ENCODE measurements around the gene SCMH1. TPM values are rescaled to one million over a fixed set of nuclear protein-coding genes. Genes with fewer than 3 reads are reported as not detected.

Gene SCMH1
- total and polyA plus RNA-seq, 10 donors, result 8.6 to 40.5 (median 26.1) TPM

- Histone ChIP-seq H3K27me3 (replicated peaks in 1 of 7) (no peaks in the 10 kb centered on the region), H3K4me1 (peaks cover 0 to 24% (median 15%) of the 10 kb centered on the region in 6 donors), H3K9me3 (no peaks in the 10 kb centered on the region), H3K27ac (peak overlapping the region in 4 of 8 donors; percentile 50 to 83 (median 73)), H3K36me3 (peaks cover 0 to 60% (median 3%) of the 10 kb centered on the region in 6 donors), H3K4me3 (no peak overlapping the region)
- TF ChIP-seq CTCF (IDR thresholded peaks at IDR 0.05 in 8 of 11, conservative IDR thresholded peaks at IDR 0.05 in 3 of 11), result no peak
- TF ChIP-seq POLR2A (IDR thresholded peaks at IDR 0.05), result no peak
- no peak for TF ChIP-seq POLR2AphosphoS5 (IDR thresholded peaks at IDR 0.05)
- 53 to 91% (median 70%) methylated on average over 1 of the region's 1 CpG for WGBS, 5 donors
- intact Hi-C loops (cut with DNase I; ENCODE audit: low total_unique reads), result no loop called here
- no peak for DNase-seq
Measured at GRCh38 chr1:41110286-41110685, 131.8 kb downstream of the SCMH1 start.

DNA sequence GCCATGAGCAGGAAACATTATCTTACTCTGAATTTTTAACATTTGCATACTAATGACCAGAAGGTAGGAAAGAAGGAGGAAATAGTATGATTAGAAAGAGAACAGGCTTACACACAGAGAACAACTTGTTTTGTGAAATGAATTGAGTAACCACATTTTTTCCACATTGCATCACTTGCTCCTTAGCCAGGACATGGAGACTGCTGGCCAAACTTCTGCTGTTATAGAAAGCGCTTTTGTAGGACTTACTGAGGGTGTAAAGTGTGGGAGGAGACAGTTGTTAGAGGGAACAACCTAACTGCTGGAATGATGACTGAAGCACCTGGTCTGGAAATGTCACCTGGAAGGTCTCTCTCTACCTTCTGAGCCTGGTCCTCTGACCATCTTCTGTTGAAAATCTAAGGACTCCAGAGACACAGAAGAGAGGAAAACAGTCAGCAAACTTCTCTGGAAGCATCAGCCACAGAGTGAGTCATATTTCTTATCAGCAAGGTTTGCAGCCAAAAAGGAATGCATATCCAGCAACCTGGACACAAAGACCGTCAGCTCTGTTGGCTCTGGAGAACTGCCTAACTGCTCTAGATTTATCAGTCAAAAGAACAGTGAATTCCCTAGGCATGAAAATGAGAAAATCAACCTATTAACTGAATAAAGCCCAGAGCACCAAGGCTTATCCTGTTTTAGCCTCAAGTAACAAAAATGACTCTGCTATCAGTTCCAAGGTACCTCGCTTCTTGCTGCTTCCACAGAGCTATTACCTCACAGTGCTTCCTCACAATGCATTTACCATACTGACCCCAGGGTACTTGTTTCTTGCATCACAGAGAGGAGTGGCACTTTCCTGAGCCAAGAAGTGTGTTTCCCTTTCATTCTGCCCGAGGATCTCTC, 132.6 kb downstream of the SCMH1 start:
- no peak for DNase-seq
- intact Hi-C loops (cut with DNase I; ENCODE audit: low total_unique reads), result no loop called here
- TF ChIP-seq POLR2A (IDR thresholded peaks at IDR 0.05), result no peak
- TF ChIP-seq POLR2AphosphoS5 (IDR thresholded peaks at IDR 0.05), result peak in 1 of 3 donors; percentile 20
- TF ChIP-seq CTCF (IDR thresholded peaks at IDR 0.05 in 8 of 11, conservative IDR thresholded peaks at IDR 0.05 in 3 of 11), result no peak
- WGBS, 5 donors, result 35 to 71% (median 46%) methylated on average over 4 of the region's 4 CpGs
- H3K27me3 ChIP-seq (replicated peaks in 1 of 7), result no peaks in the 10 kb centered on the region
- H3K27ac ChIP-seq, result peak overlapping the region in 7 of 8 donors; percentile 2 to 83 (median 54)
- H3K9me3 ChIP-seq, result no peaks in the 10 kb centered on the region
- H3K4me1 ChIP-seq, result peaks cover 0 to 29% (median 15%) of the 10 kb centered on the region in 6 donors
- H3K36me3 ChIP-seq, result peaks cover 0 to 52% (median 3%) of the 10 kb centered on the region in 6 donors
- H3K4me3 ChIP-seq, result no peak overlapping the region

- peaks cover 0 to 45% (median 3%) of the 10 kb centered on the region in 6 donors for H3K36me3 ChIP-seq
- no peaks in the 10 kb centered on the region for H3K27me3 ChIP-seq (replicated peaks in 1 of 7)
- peaks cover 0 to 36% (median 18%) of the 10 kb centered on the region in 6 donors for H3K4me1 ChIP-seq
- peak overlapping the region in 7 of 8 donors; percentile 9 to 83 (median 54) for H3K27ac ChIP-seq
- TF ChIP-seq POLR2AphosphoS5 (IDR thresholded peaks at IDR 0.05) (no peak), POLR2A (IDR thresholded peaks at IDR 0.05) (no peak), CTCF (IDR thresholded peaks at IDR 0.05 in 8 of 11, conservative IDR thresholded peaks at IDR 0.05 in 3 of 11) (no peak)
- no peaks in the 10 kb centered on the region for H3K9me3 ChIP-seq
- intact Hi-C loops (cut with DNase I; ENCODE audit: low total_unique reads), result no loop called here
- 49 to 100% (median 79%) methylated on average over 1 of the region's 1 CpG for WGBS, 5 donors
- DNase-seq, result no peak
- H3K4me3 ChIP-seq, result no peak overlapping the region
Measured at GRCh38 chr1:41108696-41109275, 133.3 kb downstream of the SCMH1 start.

DNA sequence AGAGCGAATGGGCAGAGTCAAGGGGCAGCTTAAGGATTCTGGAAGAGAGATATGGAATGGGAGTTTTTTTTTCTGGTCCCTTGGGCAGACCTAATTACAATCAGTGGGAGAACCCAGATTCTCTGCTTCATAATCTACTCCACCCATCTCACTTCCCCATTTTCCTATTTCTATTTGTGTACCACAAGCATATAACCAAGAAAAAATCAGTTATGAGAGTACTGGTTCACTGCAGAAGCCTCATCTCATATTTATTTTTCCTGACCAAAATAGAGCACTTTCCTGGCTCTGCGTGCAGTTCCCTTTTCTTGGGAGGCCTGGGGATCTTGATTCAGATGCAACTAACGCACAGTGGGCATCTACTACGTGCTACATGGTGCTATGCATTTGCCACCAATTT, 138.3 kb downstream of the SCMH1 start:
- no peak for DNase-seq
- Histone ChIP-seq H3K4me1 (peaks cover 0 to 51% (median 23%) of the 10 kb centered on the region in 6 donors), H3K36me3 (peaks cover 0 to 10% (median 0%) of the 10 kb centered on the region in 6 donors), H3K9me3 (no peaks in the 10 kb centered on the region), H3K27me3 (replicated peaks in 1 of 7) (no peaks in the 10 kb centered on the region), H3K4me3 (no peak overlapping the region), H3K27ac (peak overlapping the region in 1 of 8 donors; percentile 1)
- WGBS, 5 donors, result 67 to 77% (median 76%) methylated on average over 4 of the region's 4 CpGs
- intact Hi-C loops (cut with DNase I; ENCODE audit: low total_unique reads), result no loop called here
- no peak for TF ChIP-seq POLR2AphosphoS5 (IDR thresholded peaks at IDR 0.05)

Measured in spleen (tissue), 11 donors.